Liver (tissue), 9 donors: ENCODE results near the gene GBP1. TPM values are rescaled to one million over a fixed set of nuclear protein-coding genes. Genes with fewer than 3 reads are reported as not detected.

Experiments used
- DNase-seq: peaks from one replicate; pipeline ENCODE4 v3.0.0-alpha.2; 2017; ENCODE audit warnings: low spot score
- H3K27ac ChIP-seq, 2 donors: one replicate each; pipeline ENCODE4 v1.7.0; 2013; ENCODE audit warnings: inconsistent platforms in 2 of 2, low read length in 2 of 2, control low read depth in 1 of 2, low read depth in 1 of 2, mild to moderate bottlenecking in 1 of 2
- H3K27me3 ChIP-seq, 4 donors: one replicate each; pipeline versions ENCODE4 v1.6.1 to v1.7.0; 2013; ENCODE audit warnings: low read length in 3 of 4, inconsistent platforms in 1 of 4, mild to moderate bottlenecking in 1 of 4, moderate library complexity in 1 of 4; ENCODE audit not compliant: control insufficient read depth in 4 of 4, insufficient read depth in 4 of 4
- H3K36me3 ChIP-seq, 4 donors: one replicate each; pipeline versions ENCODE4 v1.6.1 to v1.7.0; 2013; ENCODE audit warnings: low read length in 3 of 4, mild to moderate bottlenecking in 3 of 4, low read depth in 1 of 4, moderate library complexity in 1 of 4; ENCODE audit not compliant: control insufficient read depth in 4 of 4, insufficient read depth in 3 of 4
- H3K4me1 ChIP-seq, 4 donors: one replicate each; pipeline versions ENCODE4 v1.6.1 to v1.7.0; 2013; ENCODE audit warnings: low read length in 3 of 4, mild to moderate bottlenecking in 3 of 4, moderate library complexity in 1 of 4; ENCODE audit not compliant: control insufficient read depth in 4 of 4, insufficient read depth in 4 of 4
- H3K4me3 ChIP-seq, 3 donors: one replicate each; pipeline versions ENCODE4 v1.6.1 to v1.7.0; 2013; ENCODE audit warnings: low read length in 3 of 3, control low read depth in 1 of 3, low read depth in 1 of 3, mild to moderate bottlenecking in 1 of 3
- H3K9ac ChIP-seq, 2 donors: one replicate each; pipeline ENCODE4 v1.7.0; 2013; ENCODE audit warnings: low read length in 2 of 2, mild to moderate bottlenecking in 2 of 2, moderate library complexity in 2 of 2, control low read depth in 1 of 2, low read depth in 1 of 2
- H3K9me3 ChIP-seq, 4 donors: one replicate each; pipeline versions ENCODE4 v1.6.1 to v1.7.0; 2013; ENCODE audit warnings: low read length in 3 of 4; ENCODE audit not compliant: control insufficient read depth in 4 of 4
- FOXA2 ChIP-seq: IDR thresholded peaks from 2 replicates; pipeline ENCODE4 v1.6.1; 2016; ENCODE audit warnings: antibody characterized with exemption
- GABPA ChIP-seq, 2 donors: IDR thresholded peaks in 1 of 2; conservative IDR thresholded peaks in 1 of 2; 2 replicates each; pipeline ENCODE4 v1.6.1; 2016; ENCODE audit warnings: antibody characterized with exemption in 2 of 2, mild to moderate bottlenecking in 1 of 2, moderate library complexity in 1 of 2
- HNF4A ChIP-seq, 2 donors: conservative IDR thresholded peaks; 2 replicates each; pipeline ENCODE4 v1.6.1; 2016; ENCODE audit warnings: antibody characterized with exemption in 2 of 2, mild to moderate bottlenecking in 2 of 2
- JUND ChIP-seq, 2 donors: IDR thresholded peaks; 2 replicates each; pipeline ENCODE4 v1.6.1; 2016; ENCODE audit warnings: antibody characterized with exemption in 2 of 2
- NR2F2 ChIP-seq: IDR thresholded peaks from 2 replicates; pipeline ENCODE4 v1.6.1; 2016; ENCODE audit warnings: antibody characterized with exemption
- RAD21 ChIP-seq, 2 donors: IDR thresholded peaks; 2 replicates each; pipeline ENCODE4 v1.6.1; 2016; ENCODE audit warnings: antibody characterized with exemption in 2 of 2, mild to moderate bottlenecking in 2 of 2
- RXRA ChIP-seq, 2 donors: IDR thresholded peaks; 2 replicates each; pipeline ENCODE4 v1.6.1; 2017 to 2018; ENCODE audit warnings: antibody characterized with exemption in 2 of 2, mild to moderate bottlenecking in 1 of 2
- SP1 ChIP-seq: IDR thresholded peaks from 2 replicates; pipeline ENCODE4 v1.6.1; 2018; ENCODE audit warnings: antibody characterized with exemption, mild to moderate bottlenecking
- TAF1 ChIP-seq: conservative IDR thresholded peaks from 2 replicates; pipeline ENCODE4 v1.6.1; 2016; ENCODE audit warnings: antibody characterized with exemption, mild to moderate bottlenecking
- YY1 ChIP-seq: IDR thresholded peaks from 2 replicates; pipeline ENCODE4 v1.6.1; 2016; ENCODE audit warnings: antibody characterized with exemption, mild to moderate bottlenecking
- WGBS: extraction: QIAGEN DNeasy Blood & Tissue Kit; methylation state at CpG from one replicate; pipeline ENCODE4 v1.1.7; 2013; 5-methylcytosine and 5-hydroxymethylcytosine counted together
- polyA plus RNA-seq, 2 donors: library from polyadenylated mRNA; stranded (reverse) in 1 of 2; unstranded in 1 of 2; fragments of 200-250 nt in 1 of 2; fragments of >200 nt in 1 of 2; fragmentation: Nextera tagmentation in 1 of 2; extraction: Ambion mirVana in 1 of 2; gene quantifications; one replicate each; pipeline versions ENCODE4 v1.2.1 to v1.2.3, GENCODE V29; 2013 to 2015
- total RNA-seq, 2 donors: library from RNA; depleted of rRNA; stranded (reverse); fragments of >200 nt; gene quantifications; one replicate each; pipeline ENCODE4 v1.2.3, GENCODE V29; 2014
- TF ChIP-seq, protein P1 (sequence below): IDR thresholded peaks from 2 replicates; pipeline ENCODE4 v1.6.1; 2016; ENCODE audit warnings: antibody characterized with exemption
- TF ChIP-seq, protein P2 (sequence below): IDR thresholded peaks from 2 replicates; pipeline ENCODE4 v1.6.1; 2016; ENCODE audit warnings: antibody characterized with exemption
- TF ChIP-seq, protein P3 (sequence below): fragments of 150-350 bp; IDR thresholded peaks from 2 replicates; pipeline ENCODE4 v1.5.1; 2017; ENCODE audit warnings: improper control_type of control experiment, low read depth, low read length; ENCODE audit not compliant: missing input control
- TF ChIP-seq, protein P4 (sequence below): IDR thresholded peaks from 2 replicates; pipeline ENCODE4 v1.6.1; 2016; ENCODE audit warnings: antibody characterized with exemption, mild to moderate bottlenecking
- TF ChIP-seq, protein P5 (sequence below): IDR thresholded peaks from 2 replicates; pipeline ENCODE4 v1.6.1; 2016; ENCODE audit warnings: antibody characterized with exemption
- donor health status: healthy.
- donor health status: healthy.
- donor health status: healthy.
- donor health status: healthy.
- donor health status: healthy.

The GBP1 gene
- total and polyA plus RNA-seq, 4 donors: 9.1 to 72.6 (median 20.1) TPM

DNA sequence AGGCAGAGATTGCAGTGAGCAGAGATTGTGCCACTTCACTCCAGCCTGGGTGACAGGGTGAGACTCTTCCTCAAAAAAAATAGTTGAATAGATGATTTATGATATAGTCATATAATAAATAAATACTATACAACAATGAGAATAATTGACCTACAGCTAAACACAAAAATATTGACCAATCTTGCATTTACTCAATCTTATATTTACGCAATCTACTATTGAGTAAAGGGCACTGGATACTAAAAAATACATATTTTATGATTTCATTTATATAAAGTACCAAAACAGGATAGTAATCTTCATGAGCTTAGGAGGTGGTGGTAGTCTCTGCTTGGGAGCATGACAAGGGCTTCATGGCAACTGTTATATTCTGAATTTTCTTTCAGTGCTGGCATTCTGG is 23.3 kb downstream of the GBP1 start:
- TF ChIP-seq, protein P1, sequence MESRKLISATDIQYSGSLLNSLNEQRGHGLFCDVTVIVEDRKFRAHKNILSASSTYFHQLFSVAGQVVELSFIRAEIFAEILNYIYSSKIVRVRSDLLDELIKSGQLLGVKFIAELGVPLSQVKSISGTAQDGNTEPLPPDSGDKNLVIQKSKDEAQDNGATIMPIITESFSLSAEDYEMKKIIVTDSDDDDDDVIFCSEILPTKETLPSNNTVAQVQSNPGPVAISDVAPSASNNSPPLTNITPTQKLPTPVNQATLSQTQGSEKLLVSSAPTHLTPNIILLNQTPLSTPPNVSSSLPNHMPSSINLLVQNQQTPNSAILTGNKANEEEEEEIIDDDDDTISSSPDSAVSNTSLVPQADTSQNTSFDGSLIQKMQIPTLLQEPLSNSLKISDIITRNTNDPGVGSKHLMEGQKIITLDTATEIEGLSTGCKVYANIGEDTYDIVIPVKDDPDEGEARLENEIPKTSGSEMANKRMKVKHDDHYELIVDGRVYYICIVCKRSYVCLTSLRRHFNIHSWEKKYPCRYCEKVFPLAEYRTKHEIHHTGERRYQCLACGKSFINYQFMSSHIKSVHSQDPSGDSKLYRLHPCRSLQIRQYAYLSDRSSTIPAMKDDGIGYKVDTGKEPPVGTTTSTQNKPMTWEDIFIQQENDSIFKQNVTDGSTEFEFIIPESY: no peak
- no peak for TF ChIP-seq SP1
- TF ChIP-seq JUND (IDR thresholded peaks at IDR 0.05): no peak
- no peak for TF ChIP-seq HNF4A (conservative IDR thresholded peaks at IDR 0.05)
- TF ChIP-seq, protein P2, sequence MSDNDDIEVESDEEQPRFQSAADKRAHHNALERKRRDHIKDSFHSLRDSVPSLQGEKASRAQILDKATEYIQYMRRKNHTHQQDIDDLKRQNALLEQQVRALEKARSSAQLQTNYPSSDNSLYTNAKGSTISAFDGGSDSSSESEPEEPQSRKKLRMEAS: no peak
- TF ChIP-seq NR2F2: no peak
- Histone ChIP-seq H3K27ac (no peak overlapping the region), H3K9me3 (peaks cover 5 to 8% (median 7%) of the 10 kb centered on the region in 4 donors), H3K27me3 (no peaks in the 10 kb centered on the region), H3K4me1 (peaks cover 2 to 24% (median 9%) of the 10 kb centered on the region in 4 donors), H3K9ac (no peak overlapping the region), H3K4me3 (no peak overlapping the region), H3K36me3 (no peaks in the 10 kb centered on the region)
- DNase-seq: no peak
- WGBS: 95% methylated on average over 1 of the region's 1 CpG

DNA sequence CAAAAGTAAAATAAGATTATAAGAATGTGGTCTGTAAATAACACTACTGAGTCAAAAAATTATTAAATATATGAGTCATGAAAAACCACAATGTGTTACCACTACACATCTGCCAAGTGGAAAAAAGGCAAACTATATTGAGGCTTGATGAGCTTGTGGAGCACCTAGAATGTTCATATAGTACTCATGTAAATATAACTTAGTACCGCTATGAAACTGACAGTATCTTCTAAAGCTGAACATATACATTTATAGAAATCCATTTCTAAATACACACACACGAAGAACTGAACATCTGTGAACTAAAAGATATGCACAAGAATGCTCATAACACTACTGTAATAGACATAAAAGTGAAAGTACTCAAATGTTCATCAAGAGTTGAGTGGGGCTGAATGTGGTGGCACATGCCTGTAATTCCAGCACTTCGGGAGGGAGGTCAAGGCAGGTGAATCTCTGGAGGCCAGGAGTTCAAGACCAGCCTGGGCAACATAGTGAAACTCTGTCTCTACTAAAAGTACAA is 23.8 kb downstream of the GBP1 start:
- H3K36me3 ChIP-seq: no peaks in the 10 kb centered on the region
- peaks cover 2 to 21% (median 9%) of the 10 kb centered on the region in 4 donors for H3K4me1 ChIP-seq
- no peak for DNase-seq
- no peak overlapping the region for H3K4me3 ChIP-seq
- no peak overlapping the region for H3K9ac ChIP-seq
- TF ChIP-seq, protein P3, sequence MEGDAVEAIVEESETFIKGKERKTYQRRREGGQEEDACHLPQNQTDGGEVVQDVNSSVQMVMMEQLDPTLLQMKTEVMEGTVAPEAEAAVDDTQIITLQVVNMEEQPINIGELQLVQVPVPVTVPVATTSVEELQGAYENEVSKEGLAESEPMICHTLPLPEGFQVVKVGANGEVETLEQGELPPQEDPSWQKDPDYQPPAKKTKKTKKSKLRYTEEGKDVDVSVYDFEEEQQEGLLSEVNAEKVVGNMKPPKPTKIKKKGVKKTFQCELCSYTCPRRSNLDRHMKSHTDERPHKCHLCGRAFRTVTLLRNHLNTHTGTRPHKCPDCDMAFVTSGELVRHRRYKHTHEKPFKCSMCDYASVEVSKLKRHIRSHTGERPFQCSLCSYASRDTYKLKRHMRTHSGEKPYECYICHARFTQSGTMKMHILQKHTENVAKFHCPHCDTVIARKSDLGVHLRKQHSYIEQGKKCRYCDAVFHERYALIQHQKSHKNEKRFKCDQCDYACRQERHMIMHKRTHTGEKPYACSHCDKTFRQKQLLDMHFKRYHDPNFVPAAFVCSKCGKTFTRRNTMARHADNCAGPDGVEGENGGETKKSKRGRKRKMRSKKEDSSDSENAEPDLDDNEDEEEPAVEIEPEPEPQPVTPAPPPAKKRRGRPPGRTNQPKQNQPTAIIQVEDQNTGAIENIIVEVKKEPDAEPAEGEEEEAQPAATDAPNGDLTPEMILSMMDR: no peak
- TF ChIP-seq, protein P2: no peak
- no peak for TF ChIP-seq YY1
- TF ChIP-seq NR2F2: no peak
- TF ChIP-seq, protein P4, sequence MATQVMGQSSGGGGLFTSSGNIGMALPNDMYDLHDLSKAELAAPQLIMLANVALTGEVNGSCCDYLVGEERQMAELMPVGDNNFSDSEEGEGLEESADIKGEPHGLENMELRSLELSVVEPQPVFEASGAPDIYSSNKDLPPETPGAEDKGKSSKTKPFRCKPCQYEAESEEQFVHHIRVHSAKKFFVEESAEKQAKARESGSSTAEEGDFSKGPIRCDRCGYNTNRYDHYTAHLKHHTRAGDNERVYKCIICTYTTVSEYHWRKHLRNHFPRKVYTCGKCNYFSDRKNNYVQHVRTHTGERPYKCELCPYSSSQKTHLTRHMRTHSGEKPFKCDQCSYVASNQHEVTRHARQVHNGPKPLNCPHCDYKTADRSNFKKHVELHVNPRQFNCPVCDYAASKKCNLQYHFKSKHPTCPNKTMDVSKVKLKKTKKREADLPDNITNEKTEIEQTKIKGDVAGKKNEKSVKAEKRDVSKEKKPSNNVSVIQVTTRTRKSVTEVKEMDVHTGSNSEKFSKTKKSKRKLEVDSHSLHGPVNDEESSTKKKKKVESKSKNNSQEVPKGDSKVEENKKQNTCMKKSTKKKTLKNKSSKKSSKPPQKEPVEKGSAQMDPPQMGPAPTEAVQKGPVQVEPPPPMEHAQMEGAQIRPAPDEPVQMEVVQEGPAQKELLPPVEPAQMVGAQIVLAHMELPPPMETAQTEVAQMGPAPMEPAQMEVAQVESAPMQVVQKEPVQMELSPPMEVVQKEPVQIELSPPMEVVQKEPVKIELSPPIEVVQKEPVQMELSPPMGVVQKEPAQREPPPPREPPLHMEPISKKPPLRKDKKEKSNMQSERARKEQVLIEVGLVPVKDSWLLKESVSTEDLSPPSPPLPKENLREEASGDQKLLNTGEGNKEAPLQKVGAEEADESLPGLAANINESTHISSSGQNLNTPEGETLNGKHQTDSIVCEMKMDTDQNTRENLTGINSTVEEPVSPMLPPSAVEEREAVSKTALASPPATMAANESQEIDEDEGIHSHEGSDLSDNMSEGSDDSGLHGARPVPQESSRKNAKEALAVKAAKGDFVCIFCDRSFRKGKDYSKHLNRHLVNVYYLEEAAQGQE: no peak
- no peaks in the 10 kb centered on the region for H3K27me3 ChIP-seq
- H3K9me3 ChIP-seq: peaks cover 5 to 8% (median 7%) of the 10 kb centered on the region in 4 donors
- H3K27ac ChIP-seq: no peak overlapping the region
- 89% methylated on average over 3 of the region's 3 CpGs for WGBS

DNA sequence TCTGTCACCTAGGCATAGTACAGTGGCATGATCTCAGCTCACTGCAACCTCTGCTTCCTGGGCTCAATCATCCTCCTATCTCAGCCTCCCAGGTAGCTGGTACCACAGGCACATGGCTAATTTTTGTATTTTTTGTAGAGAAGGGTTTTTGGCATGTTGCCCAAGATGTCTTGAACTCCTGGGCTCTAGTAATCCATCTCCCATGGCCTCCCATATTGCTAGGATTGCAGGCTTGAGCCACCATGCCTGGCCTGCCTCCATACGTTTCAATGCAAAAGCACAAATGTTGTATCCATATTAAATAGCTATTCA is 24.7 kb downstream of the GBP1 start:
- Histone ChIP-seq H3K9ac (no peak overlapping the region), H3K9me3 (peaks cover 5 to 8% (median 7%) of the 10 kb centered on the region in 4 donors), H3K27me3 (no peaks in the 10 kb centered on the region), H3K27ac (no peak overlapping the region), H3K4me3 (no peak overlapping the region), H3K4me1 (peaks cover 2 to 13% (median 5%) of the 10 kb centered on the region in 4 donors), H3K36me3 (no peaks in the 10 kb centered on the region)
- 100% methylated on average over 1 of the region's 1 CpG for WGBS
- DNase-seq: no peak
- TF ChIP-seq RAD21 (IDR thresholded peaks at IDR 0.05): no peak
- TF ChIP-seq, protein P1: no peak
- no peak for TF ChIP-seq NR2F2
- no peak for TF ChIP-seq TAF1
- no peak for TF ChIP-seq GABPA (IDR thresholded peaks at IDR 0.05 in 1 of 2, conservative IDR thresholded peaks at IDR 0.05 in 1 of 2)
- TF ChIP-seq, protein P5, sequence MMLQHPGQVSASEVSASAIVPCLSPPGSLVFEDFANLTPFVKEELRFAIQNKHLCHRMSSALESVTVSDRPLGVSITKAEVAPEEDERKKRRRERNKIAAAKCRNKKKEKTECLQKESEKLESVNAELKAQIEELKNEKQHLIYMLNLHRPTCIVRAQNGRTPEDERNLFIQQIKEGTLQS: no peak
- no peak for TF ChIP-seq HNF4A (conservative IDR thresholded peaks at IDR 0.05)
- no peak for TF ChIP-seq FOXA2
- no peak for TF ChIP-seq JUND (IDR thresholded peaks at IDR 0.05)
- TF ChIP-seq YY1: no peak
- TF ChIP-seq, protein P2: no peak
- no peak for TF ChIP-seq RXRA (IDR thresholded peaks at IDR 0.05)
- TF ChIP-seq SP1: no peak
